NCI-H146 treated with DMSO at 0.1 percent for 48 hours (cell line): ENCODE measurements around the gene MAPRE3.
"Not testable (repeated sequence)": the region's sequence is repeated elsewhere in the genome, so short reads cannot be mapped to it uniquely, and the experiment has no call there.

Experiments
- DNase-seq: peaks from one replicate; lab custom pipeline; 2025; ENCODE audit not compliant: unreplicated experiment; lab: John Stamatoyannopoulos, UW

Gene MAPRE3

DNA sequence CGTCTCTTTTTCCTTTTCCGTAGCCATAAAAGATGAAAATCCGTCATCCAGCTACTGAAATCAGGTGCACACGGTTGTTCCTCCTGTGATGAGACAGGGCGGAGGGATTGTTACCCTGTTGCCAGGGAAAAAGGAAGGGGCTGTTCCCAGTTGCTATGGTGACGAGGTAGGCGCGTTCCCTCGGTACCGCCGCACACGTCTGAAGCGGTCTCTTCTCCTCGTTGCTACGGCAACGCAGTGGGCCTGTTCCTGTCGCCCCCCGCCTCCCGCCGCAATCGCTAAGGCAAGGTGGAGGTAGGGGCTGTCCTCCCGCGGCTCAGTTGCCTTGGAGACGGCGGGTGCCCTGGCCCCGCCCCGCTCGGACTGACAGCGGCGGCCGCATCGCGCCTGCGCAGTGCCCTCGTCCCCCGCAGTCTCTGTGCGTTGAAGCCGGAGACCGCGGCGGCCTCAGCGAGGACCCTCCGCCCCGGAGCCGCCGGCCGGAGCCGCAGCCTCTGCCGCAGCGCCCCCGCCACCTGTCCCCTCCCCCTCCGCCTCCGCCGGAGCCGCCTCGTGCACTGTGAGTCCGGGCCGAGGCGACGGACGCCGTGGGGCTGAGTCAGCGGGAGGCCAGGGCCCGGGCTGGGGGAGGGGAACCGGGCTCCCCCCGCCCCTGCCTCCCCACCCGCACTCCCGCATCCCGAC lies at the start of gene MAPRE3:
TSS of gene MAPRE3 (plus strand) at position 394 of the 684 bp plus-strand sequence. CDS start 51,582 bp downstream, outside the sequence.
- DNase-seq = peak; percentile 93

GRCh38 chr2:26921323-26921722 lies 49.1 kb upstream of the MAPRE3 start:
- DNase-seq = no peak

DNA sequence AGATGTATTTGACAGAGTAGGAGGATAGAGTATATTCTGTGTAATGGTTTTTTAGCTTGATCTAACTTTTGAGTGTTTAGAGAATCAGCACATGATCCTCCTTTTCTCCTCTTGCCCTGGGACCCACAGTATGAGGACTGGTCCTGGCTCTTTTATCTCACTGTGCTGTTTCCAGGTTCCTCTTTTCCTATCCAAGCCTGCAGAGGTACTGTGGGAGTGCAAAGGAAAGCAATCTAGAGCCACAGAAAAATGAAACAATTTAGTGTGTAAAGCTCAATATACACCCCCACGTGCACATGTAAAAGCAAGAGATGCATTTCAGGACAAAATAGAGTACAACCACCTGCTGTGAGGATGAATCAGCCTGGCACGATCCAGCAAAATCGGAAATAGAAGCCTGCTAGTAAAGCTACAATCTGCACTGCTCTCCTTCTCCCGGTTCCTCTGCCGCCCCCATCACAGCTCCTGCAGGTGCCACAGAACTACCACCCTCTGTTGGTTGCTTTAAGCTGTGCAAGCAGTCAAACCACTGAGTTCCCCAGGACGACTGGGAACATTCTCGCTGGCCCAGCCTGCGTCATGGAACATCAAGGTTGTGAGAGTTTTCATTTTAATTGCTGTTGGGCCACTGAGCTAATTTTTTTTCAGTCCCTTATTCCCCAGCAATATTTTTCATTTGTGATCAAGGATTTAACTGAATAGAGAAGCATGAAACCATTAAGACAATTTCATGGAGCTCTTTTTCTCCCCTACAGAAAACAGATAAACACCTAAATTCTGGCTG lies 47.8 kb upstream of the MAPRE3 start:
- peak; percentile 55 for DNase-seq

GRCh38 chr2:26923189-26923466 lies 47.3 kb upstream of the MAPRE3 start:
- DNase-seq = not testable (repeated sequence)

- DNase-seq = no peak
Measured at GRCh38 chr2:26924731-26925099, 45.7 kb upstream of the MAPRE3 start.

DNA sequence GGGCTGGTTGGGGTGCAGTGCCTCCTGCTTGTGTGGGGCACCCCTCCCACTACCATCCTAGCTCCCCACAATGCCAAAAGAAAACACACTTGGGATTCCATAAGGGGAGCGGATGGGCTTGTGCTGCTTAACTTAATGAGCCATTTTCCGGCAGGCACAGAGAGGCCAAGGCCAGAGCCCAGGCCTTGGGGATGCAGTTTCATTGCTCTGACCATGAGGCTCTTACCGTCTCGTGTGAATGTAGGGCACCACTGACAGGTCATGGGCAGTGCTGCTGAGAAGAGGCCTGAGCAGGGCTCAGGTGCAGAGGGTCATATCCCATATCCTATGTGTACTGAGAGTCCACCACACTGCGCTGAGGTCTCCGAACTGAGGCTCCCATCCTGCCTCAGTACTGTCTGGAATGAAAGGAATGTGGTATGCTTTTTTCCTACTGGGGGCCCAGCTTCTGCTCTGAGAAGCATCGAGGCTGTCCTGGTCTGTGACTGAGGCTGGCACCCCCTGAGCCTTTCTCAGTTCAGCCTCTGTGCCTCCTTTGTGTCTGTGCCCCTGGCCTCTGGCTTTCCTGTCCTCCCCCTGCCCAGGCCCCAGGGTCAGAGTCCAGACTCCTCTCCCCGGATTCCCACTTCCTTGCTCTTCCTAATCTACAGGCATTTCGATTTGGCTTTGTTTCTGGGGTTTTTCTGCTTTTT lies 45.2 kb upstream of the MAPRE3 start:
- no peak for DNase-seq

DNA sequence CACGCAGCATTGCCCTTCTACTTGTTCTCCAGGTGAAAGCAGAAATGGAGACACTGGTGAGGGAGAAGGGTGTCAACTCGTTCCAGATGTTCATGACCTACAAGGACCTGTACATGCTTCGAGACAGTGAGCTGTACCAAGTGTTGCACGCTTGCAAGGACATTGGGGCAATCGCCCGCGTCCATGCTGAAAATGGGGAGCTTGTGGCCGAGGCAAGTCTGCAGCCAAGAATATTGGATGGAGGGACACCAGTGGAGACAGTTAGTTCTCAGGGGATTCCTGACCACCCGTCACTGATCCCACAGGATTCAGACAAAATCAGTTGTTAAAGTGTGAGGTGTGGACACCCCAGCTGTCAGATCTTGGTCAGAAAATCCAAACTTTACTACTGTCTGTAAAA lies 43.2 kb upstream of the MAPRE3 start:
- DNase-seq = no peak

- DNase-seq = no peak
Measured at GRCh38 chr2:26932974-26933373, 37.5 kb upstream of the MAPRE3 start.

DNA sequence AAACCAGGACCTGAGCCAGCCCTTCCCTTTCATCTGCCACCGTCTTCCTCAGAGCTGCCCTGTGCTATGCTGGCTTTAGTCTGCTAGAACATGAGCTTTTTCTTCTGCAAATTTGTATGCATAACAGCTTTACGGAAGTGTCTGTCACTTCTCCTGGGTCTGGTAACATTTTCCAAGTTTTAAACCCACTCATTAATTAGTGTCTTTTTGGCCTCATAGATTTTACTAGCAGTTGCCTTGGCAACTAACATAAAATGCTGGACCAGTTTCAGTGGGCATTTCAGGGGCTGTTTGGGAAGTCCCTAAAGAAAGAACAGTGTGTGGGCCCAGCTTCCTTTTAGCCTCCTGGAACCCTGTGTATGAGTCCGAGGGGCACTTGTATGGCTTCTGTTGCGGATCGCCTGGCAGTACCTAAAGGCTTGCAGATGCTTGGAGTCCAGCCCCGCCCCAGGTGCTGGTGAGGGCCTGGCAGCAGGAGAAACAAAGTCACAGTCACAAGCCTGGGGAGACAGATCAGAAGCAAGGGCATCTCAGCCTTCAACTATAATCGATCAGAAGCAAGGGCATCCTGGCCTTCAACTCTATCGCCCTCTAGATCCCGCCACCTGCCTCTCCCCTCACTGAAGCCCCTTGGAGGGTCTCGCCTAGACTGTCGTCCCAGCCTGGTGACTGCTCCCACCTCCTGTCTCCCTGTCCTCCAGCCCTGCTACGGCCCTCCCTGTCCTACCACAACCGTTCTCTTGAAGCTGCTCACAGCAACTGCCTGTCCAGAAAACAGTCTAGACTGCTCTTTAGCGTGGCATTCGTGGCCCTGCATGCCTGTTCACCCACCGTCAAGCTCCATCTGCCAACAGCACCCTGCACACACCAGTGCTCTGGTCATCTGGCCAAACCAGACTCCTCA lies 36.8 kb upstream of the MAPRE3 start:
- DNase-seq = no peak

GRCh38 chr2:26934335-26934724 lies 36.1 kb upstream of the MAPRE3 start:
- no peak for DNase-seq

- no peak for DNase-seq
Measured at GRCh38 chr2:26934985-26935384, 35.5 kb upstream of the MAPRE3 start.

DNA sequence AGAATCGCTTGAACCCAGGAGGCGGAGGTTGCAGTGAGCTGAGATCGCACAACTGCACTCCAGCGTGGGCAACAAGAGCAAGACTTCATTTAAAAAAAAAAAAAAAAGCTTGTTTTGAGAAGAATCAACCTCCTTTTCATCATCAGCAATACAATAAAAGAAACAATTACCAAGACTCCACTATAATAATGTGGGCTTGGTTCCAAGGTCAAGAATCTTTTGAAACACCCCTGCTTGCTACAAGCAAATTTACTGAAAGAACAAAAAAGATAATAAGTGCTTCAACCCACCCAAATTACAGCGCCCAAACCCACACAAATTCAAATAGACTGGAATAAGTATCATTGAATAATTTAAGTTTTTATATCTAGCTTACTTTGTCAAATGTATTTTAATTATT lies 33.6 kb upstream of the MAPRE3 start:
- no peak for DNase-seq

- DNase-seq = no peak
Measured at GRCh38 chr2:26938399-26939118, 31.9 kb upstream of the MAPRE3 start.

- no peak for DNase-seq
Measured at GRCh38 chr2:26940001-26940400, 30.4 kb upstream of the MAPRE3 start.

- no peak for DNase-seq
Measured at GRCh38 chr2:26941486-26941885, 29.0 kb upstream of the MAPRE3 start.

DNA sequence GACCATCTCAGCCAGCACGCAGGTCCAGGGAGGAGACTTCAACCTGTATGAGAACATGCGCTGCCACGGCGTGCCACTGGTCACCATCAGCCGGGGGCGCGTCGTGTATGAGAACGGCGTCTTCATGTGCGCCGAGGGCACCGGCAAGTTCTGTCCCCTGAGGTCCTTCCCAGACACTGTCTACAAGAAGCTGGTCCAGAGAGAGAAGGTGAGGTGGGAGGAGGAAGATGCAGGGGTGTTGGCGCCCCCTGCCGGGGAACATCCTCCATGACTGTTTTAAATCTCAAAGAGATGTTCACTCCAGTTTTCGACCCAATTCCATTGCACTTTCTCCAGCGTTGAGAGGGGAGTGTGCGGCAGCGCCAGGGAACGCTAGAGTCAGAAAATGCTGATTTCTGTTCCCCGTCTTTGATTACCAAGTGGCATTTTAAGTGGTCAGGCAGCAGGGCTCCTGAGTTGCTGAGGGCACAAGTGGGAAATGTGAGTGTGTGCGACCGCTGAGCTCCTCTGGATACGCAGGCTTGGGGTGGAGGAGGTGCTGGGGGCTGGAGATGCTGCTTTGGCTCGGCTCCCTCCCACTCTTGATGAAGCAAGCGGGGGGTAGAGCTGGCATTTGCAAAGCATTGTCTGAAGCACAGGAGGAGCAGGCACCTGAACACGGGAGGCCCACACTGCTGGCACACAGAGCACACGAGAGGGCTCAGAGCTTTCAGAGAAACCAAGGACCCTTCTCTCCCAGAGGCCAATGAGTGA lies 27.7 kb upstream of the MAPRE3 start:
- DNase-seq = no peak

GRCh38 chr2:26945991-26946750 lies 24.3 kb upstream of the MAPRE3 start:
- no peak for DNase-seq

- DNase-seq = no peak
Measured at GRCh38 chr2:26946841-26947784, 23.3 kb upstream of the MAPRE3 start.
